Cerebellar nuclear complex (tissue), 1 donor: ENCODE results near the gene COG2.
"Not testable (repeated sequence)": the region's sequence is repeated elsewhere in the genome, so short reads cannot be mapped to it uniquely, and the experiment has no call there.

Source experiments
- DNase-seq, 2 experiments: peaks; one replicate each; lab custom pipeline; 2025; lab: John Stamatoyannopoulos, UW

Gene COG2

GRCh38 chr1:230715510-230715909 lies 73.2 kb downstream of the COG2 start:
- DNase-seq: no peak

GRCh38 chr1:230716453-230716852 lies 74.2 kb downstream of the COG2 start:
- not testable (repeated sequence) for DNase-seq

GRCh38 chr1:230717251-230717650 lies 75.0 kb downstream of the COG2 start:
- no peak for DNase-seq

GRCh38 chr1:230721849-230722522 lies 79.7 kb downstream of the COG2 start:
- not testable (repeated sequence) for DNase-seq

- DNase-seq: no peak
Observed at GRCh38 chr1:230725256-230726012, 83.2 kb downstream of the COG2 start.

GRCh38 chr1:230728710-230729392 lies 86.6 kb downstream of the COG2 start:
- DNase-seq: no peak

- DNase-seq: no peak
Observed at GRCh38 chr1:230730977-230731376, 88.7 kb downstream of the COG2 start.

- DNase-seq: no peak
Observed at GRCh38 chr1:230735447-230735846, 93.2 kb downstream of the COG2 start.

GRCh38 chr1:230737622-230738262 lies 95.5 kb downstream of the COG2 start:
- DNase-seq: no peak

- no peak for DNase-seq
Observed at GRCh38 chr1:230739564-230740290, 97.4 kb downstream of the COG2 start.
